Colonic mucosa (tissue), 4 donors: ENCODE measurements around the gene THRB. TPM values are rescaled to one million over a fixed set of nuclear protein-coding genes. Genes with fewer than 3 reads are reported as not detected.
A peak's percentile ranks its signal among the peaks of the same experiment; 100 is the strongest.

Source experiments
- DNase-seq: peaks from one replicate; pipeline ENCODE4 v3.0.0-alpha.2; 2020
- H3K27ac ChIP-seq: fragments of 200-600 bp; one replicate; pipeline ENCODE4 v1.8.0; 2021
- H3K27me3 ChIP-seq: fragments of 200-600 bp; one replicate; pipeline ENCODE4 v1.8.0; 2021
- H3K36me3 ChIP-seq: fragments of 200-600 bp; one replicate; pipeline ENCODE4 v1.8.0; 2021
- H3K4me1 ChIP-seq: fragments of 200-600 bp; one replicate; pipeline ENCODE4 v1.8.0; 2021; ENCODE audit warnings: mild to moderate bottlenecking
- H3K4me3 ChIP-seq: fragments of 200-600 bp; one replicate; pipeline ENCODE4 v1.8.0; 2021
- H3K9ac ChIP-seq, 2 donors: one replicate each; pipeline ENCODE4 v1.7.0; 2013; ENCODE audit warnings: control low read depth in 2 of 2, low read depth in 2 of 2, low read length in 2 of 2
- H3K9me3 ChIP-seq: fragments of 200-600 bp; one replicate; pipeline ENCODE4 v1.8.0; 2021
- CTCF ChIP-seq: fragments of 200-600 bp; IDR thresholded peaks from one replicate; pipeline ENCODE4 v1.8.0; 2022; ENCODE audit warnings: antibody characterized with exemption, mild to moderate bottlenecking
- intact Hi-C: fragments of 100-400 bp; cut with DNase I; formaldehyde crosslinking; loops from one replicate; pipeline ENCODE4 v1.14.1; 2022
- total RNA-seq, 2 donors: library from RNA; stranded (reverse); fragmentation: NEBNext Ultra II Directional in 1 of 2; extraction: Animal tissue kit (Norgen Biotek cat#: 25700) in 1 of 2; gene quantifications; one replicate each; pipeline ENCODE4 v1.2.1, GENCODE V29; 2021
- donor health status: healthy.
- donor health status: DM: no; HTN: no; CAD: no.
- donor health status: DM: no; HTN: no; CAD: no.

The THRB gene
- total RNA-seq, 2 donors from 2014 or later, result 23.3 to 27.6 TPM

- H3K36me3 ChIP-seq, result no peaks in the 10 kb centered on the region
- peak overlapping the region; percentile 66 for H3K4me3 ChIP-seq
- no peak for TF ChIP-seq CTCF
- H3K9ac ChIP-seq, result peak overlapping the region; percentile 16 to 32
- H3K27ac ChIP-seq, result peak overlapping the region; percentile 34
- peaks cover 8% of the 10 kb centered on the region for H3K27me3 ChIP-seq
- no peak for DNase-seq
- intact Hi-C loops, result no loop called here
- peaks cover 5% of the 10 kb centered on the region for H3K4me1 ChIP-seq
- H3K9me3 ChIP-seq, result no peaks in the 10 kb centered on the region
These were observed 26.3 kb upstream of the THRB start for GRCh38 chr3:24520976-24521419.

- no peak for TF ChIP-seq CTCF
- intact Hi-C loops, result no loop called here
- peaks cover 8% of the 10 kb centered on the region for H3K27me3 ChIP-seq
- DNase-seq, result no peak
- no peaks in the 10 kb centered on the region for H3K9me3 ChIP-seq
- no peaks in the 10 kb centered on the region for H3K36me3 ChIP-seq
- no peak overlapping the region for H3K27ac ChIP-seq
- no peak overlapping the region for H3K4me3 ChIP-seq
- H3K9ac ChIP-seq, result no peak overlapping the region
- H3K4me1 ChIP-seq, result peaks cover 5% of the 10 kb centered on the region
These were observed 25.4 kb upstream of the THRB start for GRCh38 chr3:24520101-24520495.

GRCh38 chr3:24519368-24520100, 24.9 kb upstream of the THRB start:
- no peak for TF ChIP-seq CTCF
- no peak overlapping the region for H3K9ac ChIP-seq
- intact Hi-C loops, result loop anchor here (10.0 kb wide), 1 partner anchor 115 kb away; no protein-coding TSS in a partner anchor

GRCh38 chr3:24518990-24519367, 24.3 kb upstream of the THRB start:
- H3K36me3 ChIP-seq, result no peaks in the 10 kb centered on the region
- intact Hi-C loops, result loop anchor here (10.0 kb wide), 1 partner anchor 116 kb away; no protein-coding TSS in a partner anchor
- H3K27ac ChIP-seq, result no peak overlapping the region
- TF ChIP-seq CTCF, result no peak
- H3K4me1 ChIP-seq, result peaks cover 5% of the 10 kb centered on the region
- H3K27me3 ChIP-seq, result peaks cover 8% of the 10 kb centered on the region
- H3K4me3 ChIP-seq, result no peak overlapping the region
- no peaks in the 10 kb centered on the region for H3K9me3 ChIP-seq
- H3K9ac ChIP-seq, result no peak overlapping the region
- no peak for DNase-seq

More at GRCh38 chr3:24519368-24520100, 24.9 kb upstream of the THRB start:
- H3K36me3 ChIP-seq, result no peaks in the 10 kb centered on the region
- no peak overlapping the region for H3K27ac ChIP-seq
- no peaks in the 10 kb centered on the region for H3K9me3 ChIP-seq
- H3K27me3 ChIP-seq, result peaks cover 8% of the 10 kb centered on the region
- peaks cover 5% of the 10 kb centered on the region for H3K4me1 ChIP-seq
- no peak for DNase-seq
- H3K4me3 ChIP-seq, result no peak overlapping the region

- no peaks in the 10 kb centered on the region for H3K36me3 ChIP-seq
- H3K27me3 ChIP-seq, result no peaks in the 10 kb centered on the region
- no peaks in the 10 kb centered on the region for H3K9me3 ChIP-seq
- no peak overlapping the region for H3K27ac ChIP-seq
- no peaks in the 10 kb centered on the region for H3K4me1 ChIP-seq
- TF ChIP-seq CTCF, result no peak
- DNase-seq, result no peak
- H3K4me3 ChIP-seq, result no peak overlapping the region
- intact Hi-C loops, result loop anchor here (10.0 kb wide), 1 partner anchor 121 kb away; no protein-coding TSS in a partner anchor
- no peak overlapping the region for H3K9ac ChIP-seq
These were observed 19.5 kb upstream of the THRB start for GRCh38 chr3:24514119-24514518.
